T-helper 9 cell (primary cell): ENCODE data around the gene NLRP1.
"Not testable (repeated sequence)": the region's sequence is repeated elsewhere in the genome, so short reads cannot be mapped to it uniquely, and the experiment has no call there.

Experiments
- DNase-seq: peaks from one replicate; pipeline ENCODE4 v3.0.0-alpha.2; 2020

NLRP1 gene

GRCh38 chr17:5585836-5586521, 1.7 kb upstream of the NLRP1 start:
- no peak for DNase-seq

- no peak for DNase-seq
Observed at GRCh38 chr17:5585287-5585794, 1.0 kb upstream of the NLRP1 start.

DNA sequence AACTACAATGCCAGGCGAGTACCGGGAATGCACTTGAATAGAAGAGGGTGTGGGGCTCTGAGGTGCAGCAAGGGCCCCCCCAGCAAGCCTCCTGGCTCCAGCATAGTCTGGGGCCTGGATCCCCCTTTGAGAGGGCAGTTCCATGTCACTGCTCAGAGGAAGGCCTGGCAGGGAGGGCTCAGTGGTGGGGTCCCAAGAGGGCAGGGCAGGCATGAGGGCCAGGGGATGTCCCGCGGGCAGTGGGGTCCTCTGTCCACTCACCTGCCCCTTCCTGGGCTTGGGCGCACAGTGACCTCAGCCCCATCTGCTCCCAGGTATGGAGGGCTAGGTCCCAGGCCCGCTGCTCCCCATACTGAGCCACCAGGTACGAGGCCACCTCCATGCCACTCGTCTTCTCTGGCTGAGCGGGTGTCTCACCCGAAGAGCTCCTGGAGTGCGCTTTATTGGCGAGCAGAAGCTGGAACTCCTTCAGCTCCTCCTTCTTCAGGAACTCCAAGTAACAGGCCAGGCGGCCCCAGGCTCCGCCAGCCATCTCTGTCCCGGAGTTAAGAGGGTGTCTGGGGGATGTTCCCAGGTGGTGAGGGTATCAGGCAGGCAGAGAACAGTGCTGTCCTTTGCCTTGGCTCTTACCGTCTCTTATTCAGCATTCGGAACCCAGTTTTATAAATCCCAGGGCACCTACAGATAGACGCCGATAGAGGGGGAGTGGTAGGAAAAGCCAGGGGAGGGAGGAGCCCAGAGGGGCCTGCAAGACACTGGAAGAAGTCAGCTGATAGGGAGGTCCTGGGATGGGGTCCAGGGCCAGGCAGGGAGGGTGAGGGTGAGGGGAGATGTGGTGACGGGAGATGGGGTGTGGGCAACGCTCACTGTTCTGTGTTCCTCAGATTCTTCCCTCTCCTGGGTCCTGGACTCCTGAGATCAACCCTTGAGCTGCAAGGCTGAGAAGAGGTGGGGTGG, 605 bp downstream of the NLRP1 start:
- no peak for DNase-seq

DNA sequence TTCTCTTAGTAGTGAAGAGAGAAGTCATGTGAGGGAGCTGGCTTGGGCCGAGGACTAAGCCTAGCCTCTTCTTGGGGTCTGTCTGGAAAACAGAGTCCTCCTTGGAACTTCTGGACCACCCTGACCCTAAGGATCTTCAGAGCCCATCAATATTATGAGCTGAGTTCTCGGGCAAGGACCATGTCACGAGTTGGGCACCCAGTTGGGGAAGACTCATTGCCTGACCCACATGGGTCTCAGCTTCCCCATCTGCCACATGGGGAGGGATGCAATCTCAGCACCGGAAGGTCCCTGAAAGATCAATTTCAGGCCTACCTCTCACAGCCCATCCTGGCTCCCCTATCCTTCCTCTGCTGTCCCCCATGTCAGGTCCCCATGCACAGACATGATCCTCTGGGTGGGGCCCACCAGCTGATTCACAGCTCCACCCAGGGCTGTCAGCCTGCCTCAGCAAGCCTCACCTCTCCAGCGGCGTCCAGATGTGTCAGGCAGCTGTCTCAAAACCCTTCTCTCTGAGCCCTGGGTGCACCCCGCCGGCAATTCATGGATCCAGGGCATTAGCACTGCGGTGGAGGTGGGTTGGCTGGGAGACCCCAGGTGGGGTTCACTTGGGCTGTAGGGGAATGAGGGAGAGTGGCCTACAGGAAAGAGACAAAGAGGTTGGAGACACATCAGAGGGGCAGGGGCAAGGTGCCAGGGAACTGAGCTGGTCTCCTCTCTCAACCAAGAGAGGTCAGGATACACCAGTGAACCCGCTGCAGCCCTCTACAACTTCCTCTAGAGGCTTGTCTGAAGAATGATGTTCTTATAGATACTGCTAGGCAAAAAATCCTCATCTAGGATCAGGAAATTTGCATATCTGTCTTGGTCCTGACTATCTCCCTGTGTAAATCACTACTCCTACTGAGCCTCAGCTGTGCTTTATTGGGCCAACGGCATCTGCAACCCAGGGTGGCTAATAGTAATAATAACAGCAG, 1.8 kb downstream of the NLRP1 start:
- no peak for DNase-seq

DNA sequence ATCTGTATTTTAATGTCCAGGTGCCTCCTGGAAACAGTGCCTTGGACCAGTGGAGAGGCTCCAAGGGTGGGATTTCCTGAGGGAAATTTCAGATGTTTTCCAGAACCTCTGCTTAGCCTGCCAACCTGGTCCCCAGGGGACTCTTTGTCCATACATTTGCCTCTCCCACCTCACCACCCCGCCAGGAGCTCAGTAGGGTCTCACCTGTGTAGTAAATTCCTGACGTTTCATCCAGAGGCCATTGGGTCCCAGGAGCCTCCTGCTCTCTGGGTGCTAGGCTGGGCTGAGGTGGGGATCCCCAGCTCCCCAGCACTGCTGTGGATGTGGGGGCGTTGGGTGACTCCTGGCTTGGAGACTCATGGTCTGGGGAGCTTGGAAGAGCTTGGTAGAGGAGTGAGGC, 2.7 kb downstream of the NLRP1 start:
- DNase-seq, result no peak

DNA sequence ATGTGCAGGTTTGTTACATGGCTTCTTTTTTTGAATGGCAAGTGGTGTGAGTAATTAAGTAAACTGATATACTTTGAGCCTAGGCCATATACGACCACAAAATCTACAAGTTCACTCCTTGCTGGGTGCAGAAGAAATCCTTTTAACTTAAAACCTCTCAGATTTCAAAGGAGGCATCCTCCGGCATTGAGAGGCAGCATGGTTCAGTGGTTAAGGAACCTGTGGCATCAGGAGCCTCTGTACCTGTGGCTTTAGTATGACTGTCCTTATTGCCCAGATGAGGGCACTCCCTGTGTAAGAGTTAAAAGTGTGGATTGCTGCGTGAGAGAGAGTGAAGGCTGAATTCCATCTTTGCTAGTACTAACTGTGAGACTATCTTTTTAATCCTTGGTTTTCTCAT, 3.3 kb downstream of the NLRP1 start:
- no peak for DNase-seq

DNA sequence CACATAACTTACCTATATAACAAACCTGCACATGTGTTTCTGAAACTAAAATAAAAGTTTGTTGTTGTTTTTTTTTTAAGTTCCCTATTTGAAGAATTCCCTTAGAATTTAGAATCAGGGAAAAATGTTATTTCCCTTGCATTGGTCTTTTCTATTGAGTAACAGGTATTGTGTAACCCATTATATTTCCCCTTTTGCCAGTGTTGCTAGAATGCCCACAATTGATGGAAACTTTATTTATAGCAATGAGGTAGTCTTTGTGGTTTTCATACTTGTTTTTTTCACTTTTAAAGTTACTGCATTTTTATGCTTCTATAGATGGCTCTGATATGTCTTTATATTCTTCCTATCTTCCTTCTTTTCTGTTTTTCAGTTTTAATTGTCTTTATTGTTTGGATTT, 3.9 kb downstream of the NLRP1 start:
- DNase-seq, result no peak

GRCh38 chr17:5578768-5579167, 5.5 kb downstream of the NLRP1 start:
- DNase-seq, result not testable (repeated sequence)

DNA sequence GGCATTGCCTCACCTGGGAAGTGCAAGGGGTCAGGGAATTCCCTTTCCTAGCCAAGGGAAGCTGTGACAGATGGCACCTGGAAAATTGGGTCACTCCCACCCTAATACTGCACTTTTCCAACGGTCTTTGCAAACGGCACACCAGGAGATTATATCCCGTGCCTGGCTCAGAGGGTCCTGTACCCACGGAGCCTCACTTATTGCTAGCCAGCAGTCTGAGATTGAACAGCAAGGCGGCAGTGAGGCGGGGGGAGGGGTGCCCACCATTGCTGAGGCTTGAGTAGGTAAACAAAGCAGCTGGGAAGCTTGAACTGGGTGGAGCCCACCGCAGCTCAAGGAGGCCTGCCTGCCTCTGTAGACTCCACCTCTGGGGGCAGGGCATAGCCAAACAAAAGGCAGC, 11.3 kb downstream of the NLRP1 start:
- not testable (repeated sequence) for DNase-seq

- no peak for DNase-seq
Observed at GRCh38 chr17:5571281-5571680, 13.0 kb downstream of the NLRP1 start.

- DNase-seq, result no peak
Observed at GRCh38 chr17:5565808-5566207, 18.5 kb downstream of the NLRP1 start.

DNA sequence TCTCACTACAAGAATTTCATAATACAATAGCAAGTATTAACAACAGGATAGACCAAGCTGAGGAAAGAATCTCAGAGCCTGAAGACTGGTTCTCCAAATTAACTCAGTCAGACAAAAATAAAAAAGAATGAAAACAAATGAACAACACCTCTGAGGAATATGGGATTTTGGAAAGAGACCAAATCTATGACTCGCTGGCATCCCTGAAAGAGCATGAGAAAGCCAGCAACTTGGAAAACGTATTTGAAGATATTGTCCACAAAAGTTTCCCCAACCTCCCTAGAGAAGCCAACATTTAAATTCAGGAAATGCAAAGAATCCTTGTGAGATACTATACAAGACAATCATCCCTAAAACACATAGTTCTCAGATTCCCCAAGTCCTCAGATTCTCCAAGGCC, 20.9 kb downstream of the NLRP1 start:
- DNase-seq, result no peak

DNA sequence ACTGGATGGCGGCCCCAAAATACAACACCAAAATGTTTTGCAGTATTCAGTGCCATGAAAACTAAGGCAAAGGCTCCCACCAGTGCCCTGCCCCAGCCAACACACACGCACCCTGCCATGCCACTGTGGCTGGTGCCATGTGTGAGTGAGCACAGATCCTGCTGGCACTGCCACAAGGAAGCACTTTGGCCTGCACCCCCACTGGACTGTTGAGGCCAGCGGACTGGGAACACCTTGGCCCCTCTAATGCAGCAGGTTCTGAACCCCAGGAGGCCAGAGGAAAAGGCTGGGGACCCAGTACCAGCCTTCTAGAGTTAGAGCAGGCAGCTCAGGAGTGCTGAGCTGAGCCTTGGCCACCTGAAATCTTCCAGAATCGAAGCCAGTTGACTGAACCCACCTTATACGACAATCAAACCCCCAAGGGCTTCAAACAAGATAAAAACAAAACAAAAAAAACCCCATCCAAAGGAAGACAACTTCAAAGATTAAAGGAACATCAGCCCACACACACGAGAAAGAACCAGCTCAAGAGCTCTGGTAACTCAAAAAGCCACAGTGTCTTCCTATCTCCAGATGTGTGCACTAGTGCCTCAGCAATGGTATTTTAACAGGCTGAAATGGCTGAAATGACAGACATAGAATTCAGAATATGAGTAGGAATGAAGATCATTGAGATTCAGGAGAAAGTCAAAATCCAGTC, 21.5 kb downstream of the NLRP1 start:
- no peak for DNase-seq

- DNase-seq, result no peak
Observed at GRCh38 chr17:5561736-5562571, 22.4 kb downstream of the NLRP1 start.

DNA sequence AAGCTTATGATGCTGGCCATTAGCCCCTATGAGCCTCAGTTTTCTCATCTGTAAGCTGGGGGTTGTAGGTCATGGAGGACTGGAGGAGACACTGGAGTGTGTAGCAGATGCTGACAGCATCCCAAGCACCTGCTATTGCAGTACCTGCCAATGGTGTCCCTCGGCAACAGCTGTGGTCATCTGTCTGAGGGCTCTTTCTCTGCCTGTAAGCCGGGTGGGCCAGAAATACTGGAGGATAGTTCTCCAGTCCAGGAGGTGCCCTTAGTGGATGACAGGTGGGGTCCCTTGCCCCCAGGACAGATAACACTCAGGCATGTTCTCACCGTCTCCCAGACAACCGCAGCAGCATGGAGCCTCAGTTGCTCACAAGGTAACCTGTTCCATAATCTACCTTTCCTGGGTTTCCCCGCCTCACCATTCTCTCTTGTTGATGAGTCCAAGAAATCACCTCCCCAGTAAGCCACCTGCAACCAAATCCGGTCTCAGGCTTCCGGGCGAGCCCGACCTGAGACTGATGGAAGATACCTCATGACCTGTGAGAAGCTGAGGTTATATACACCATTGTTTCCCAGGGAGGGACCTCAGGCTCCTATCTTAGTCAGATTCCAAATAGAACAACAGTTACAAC, 23.8 kb downstream of the NLRP1 start:
- DNase-seq, result no peak

- DNase-seq, result no peak
Observed at GRCh38 chr17:5558815-5559785, 25.2 kb downstream of the NLRP1 start.

- no peak for DNase-seq
Observed at GRCh38 chr17:5557990-5558389, 26.3 kb downstream of the NLRP1 start.

DNA sequence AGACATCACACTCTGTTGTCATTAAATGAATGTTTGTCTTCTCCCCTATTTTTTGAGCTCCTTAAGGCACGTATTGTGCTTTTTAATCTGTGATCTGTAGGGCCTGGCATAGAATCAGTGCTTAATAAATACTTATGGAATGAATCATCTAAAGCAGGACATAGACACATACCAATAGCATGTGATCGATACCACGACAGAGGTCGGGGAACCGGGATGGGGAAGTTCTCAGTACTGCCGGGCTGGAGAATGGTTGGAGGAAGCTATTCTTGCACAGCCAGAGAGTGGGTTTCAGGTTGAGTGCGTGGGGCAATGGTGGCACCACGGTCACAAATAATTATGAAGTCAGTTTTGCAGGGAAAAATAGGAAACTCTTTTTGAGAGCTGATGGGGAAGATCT, 26.8 kb downstream of the NLRP1 start:
- DNase-seq, result no peak

DNA sequence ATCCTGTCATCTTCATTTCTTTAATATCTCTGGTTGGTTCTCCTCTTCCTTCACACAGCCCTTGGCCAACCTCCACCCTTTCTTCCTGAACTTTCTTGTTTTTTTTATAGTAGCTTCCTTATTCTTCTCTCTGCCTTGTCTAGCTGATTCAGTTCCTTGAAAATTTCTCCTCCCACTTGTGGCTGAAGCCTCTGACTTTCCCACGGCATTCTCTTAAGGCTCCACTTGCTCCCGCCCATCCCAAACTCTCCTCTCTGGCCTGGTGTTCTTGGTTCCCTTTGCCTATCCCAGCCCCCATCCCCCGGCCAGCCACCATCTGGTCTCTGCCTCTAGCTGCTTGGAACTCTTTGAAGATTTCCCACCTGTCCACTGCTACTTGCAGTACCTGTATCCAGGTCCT, 29.1 kb downstream of the NLRP1 start:
- DNase-seq, result no peak
